Measurements from ENCODE around the gene ALG8.

DNA sequence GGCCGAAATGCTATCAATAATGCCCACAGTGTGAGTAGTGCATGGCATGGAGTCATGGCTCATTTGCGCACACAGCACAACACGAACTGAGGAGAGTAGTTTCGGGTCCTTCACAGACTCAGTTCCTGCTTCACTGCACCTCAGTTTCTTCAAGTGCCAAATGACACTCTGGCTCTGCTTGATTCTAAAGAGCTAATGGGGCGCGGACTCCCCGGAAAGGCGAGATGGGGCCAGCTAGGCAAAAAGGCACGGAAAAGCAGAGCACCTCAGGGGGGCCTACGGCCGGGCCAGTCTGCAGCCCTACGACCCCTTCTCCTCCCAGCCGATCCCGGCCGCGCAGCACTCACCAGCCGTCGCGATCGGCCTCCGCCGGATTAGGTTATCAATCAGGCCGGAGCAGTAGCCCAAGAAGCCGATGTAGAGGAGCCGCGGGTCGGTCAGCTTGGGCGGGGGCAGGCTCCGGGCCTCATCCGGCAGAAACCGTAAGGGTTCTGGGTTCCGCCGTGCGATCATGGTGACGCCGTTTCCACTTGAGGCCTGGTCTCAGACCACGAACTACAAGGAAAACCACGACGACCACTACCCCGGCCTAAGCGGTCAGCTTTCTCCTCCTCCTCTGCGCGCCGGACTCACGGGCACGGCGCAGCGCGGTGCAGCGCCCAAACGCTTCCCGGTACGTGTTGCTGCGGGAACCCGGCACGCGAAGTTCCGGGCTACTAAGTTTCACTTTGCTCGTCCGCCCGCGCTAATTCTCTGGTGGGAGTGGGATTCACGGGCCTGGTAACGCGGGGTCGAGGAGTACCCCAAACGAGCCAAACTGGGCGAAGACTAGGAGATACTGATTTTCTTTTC, 60.0 kb downstream of the ALG8 start, which contains the start of gene NDUFC2:
- TF ChIP-seq, protein P1, sequence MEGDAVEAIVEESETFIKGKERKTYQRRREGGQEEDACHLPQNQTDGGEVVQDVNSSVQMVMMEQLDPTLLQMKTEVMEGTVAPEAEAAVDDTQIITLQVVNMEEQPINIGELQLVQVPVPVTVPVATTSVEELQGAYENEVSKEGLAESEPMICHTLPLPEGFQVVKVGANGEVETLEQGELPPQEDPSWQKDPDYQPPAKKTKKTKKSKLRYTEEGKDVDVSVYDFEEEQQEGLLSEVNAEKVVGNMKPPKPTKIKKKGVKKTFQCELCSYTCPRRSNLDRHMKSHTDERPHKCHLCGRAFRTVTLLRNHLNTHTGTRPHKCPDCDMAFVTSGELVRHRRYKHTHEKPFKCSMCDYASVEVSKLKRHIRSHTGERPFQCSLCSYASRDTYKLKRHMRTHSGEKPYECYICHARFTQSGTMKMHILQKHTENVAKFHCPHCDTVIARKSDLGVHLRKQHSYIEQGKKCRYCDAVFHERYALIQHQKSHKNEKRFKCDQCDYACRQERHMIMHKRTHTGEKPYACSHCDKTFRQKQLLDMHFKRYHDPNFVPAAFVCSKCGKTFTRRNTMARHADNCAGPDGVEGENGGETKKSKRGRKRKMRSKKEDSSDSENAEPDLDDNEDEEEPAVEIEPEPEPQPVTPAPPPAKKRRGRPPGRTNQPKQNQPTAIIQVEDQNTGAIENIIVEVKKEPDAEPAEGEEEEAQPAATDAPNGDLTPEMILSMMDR (conservative IDR thresholded peaks at IDR 0.05) = 0 out of 2 replicates have a peak, but pooled peaks have one; percentile 14
- no peak for TF ChIP-seq EZH2 (IDR thresholded peaks at IDR 0.05; ENCODE audit: low read depth)
